ENCODE results near the gene USP51. TPM values are rescaled to one million over a fixed set of nuclear protein-coding genes. Genes with fewer than 3 reads are reported as not detected.
"Not testable (repeated sequence)": the region's sequence is repeated elsewhere in the genome, so short reads cannot be mapped to it uniquely, and the experiment has no call there.

The USP51 gene
- total and polyA plus RNA-seq, 2 experiments from 2014 or later = 0.33 to 5.8 TPM

GRCh38 chrX:55522596-55523276 is 33.1 kb upstream of the USP51 start:
- Histone ChIP-seq H3K79me2 (no peaks in the 10 kb centered on the region), H3K9me3 (ENCODE audit: low read depth) (no peaks in the 10 kb centered on the region), H3K4me1 (ENCODE audit: insufficient read depth) (no peaks in the 10 kb centered on the region), H3K27ac (no peak overlapping the region), H2AFZ (no peak overlapping the region), H3K27me3 (no peaks in the 10 kb centered on the region), H3K4me2 (no peak overlapping the region), H3K9me2 (replicated peaks; ENCODE audit: insufficient read depth) (no peaks in the 10 kb centered on the region), H4K20me1 (ENCODE audit: insufficient read depth, poor library complexity, severe bottlenecking) (no peaks in the 10 kb centered on the region), H3K36me3 (replicated peaks; ENCODE audit: insufficient read depth, low read depth) (no peaks in the 10 kb centered on the region), H3K4me3 (no peak overlapping the region)
- 75% methylated on average over 17 of the region's 17 CpGs for WGBS (ENCODE audit: low lambda C conversion rate, missing lambda C conversion rate)
- TF ChIP-seq, protein P1, sequence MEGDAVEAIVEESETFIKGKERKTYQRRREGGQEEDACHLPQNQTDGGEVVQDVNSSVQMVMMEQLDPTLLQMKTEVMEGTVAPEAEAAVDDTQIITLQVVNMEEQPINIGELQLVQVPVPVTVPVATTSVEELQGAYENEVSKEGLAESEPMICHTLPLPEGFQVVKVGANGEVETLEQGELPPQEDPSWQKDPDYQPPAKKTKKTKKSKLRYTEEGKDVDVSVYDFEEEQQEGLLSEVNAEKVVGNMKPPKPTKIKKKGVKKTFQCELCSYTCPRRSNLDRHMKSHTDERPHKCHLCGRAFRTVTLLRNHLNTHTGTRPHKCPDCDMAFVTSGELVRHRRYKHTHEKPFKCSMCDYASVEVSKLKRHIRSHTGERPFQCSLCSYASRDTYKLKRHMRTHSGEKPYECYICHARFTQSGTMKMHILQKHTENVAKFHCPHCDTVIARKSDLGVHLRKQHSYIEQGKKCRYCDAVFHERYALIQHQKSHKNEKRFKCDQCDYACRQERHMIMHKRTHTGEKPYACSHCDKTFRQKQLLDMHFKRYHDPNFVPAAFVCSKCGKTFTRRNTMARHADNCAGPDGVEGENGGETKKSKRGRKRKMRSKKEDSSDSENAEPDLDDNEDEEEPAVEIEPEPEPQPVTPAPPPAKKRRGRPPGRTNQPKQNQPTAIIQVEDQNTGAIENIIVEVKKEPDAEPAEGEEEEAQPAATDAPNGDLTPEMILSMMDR (IDR thresholded peaks at IDR 0.05; ENCODE audit: poor library complexity) = no peak
- TF ChIP-seq EZH2 (IDR thresholded peaks at IDR 0.05; ENCODE audit: borderline replicate concordance) (no peak), EZH2phosphoT487 (IDR thresholded peaks at IDR 0.05; ENCODE audit: low read depth, severe bottlenecking, unreplicated experiment) (no peak)
- DNase-seq (ENCODE audit: low spot score) = no peak

DNA sequence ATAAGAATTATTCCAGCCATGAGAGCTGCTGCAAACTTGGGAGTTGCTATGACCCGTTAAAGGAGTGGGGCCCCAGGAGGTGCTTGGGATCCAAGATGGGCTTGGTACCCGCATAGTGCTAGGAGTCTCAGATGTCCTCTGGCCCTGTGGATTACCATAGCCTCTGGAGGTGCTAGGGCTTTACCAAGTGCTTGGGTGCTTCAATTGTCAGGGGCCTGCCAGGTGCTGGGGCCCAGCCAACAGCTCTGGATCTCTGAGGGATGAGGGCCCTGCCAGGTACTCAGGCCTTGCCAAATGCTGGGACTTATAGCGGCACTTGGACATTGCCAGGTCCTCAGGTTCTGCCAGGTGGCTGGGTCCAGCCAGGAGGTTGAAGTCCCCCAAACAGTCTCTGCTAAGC is 32.0 kb upstream of the USP51 start:
- DNase-seq (ENCODE audit: low spot score) = no peak
- H2AFZ ChIP-seq = no peak overlapping the region
- TF ChIP-seq EZH2 (IDR thresholded peaks at IDR 0.05; ENCODE audit: borderline replicate concordance) = no peak
- TF ChIP-seq, protein P1 (IDR thresholded peaks at IDR 0.05; ENCODE audit: poor library complexity) = no peak
- no peak for TF ChIP-seq EZH2phosphoT487 (IDR thresholded peaks at IDR 0.05; ENCODE audit: low read depth, severe bottlenecking, unreplicated experiment)
- no peaks in the 10 kb centered on the region for H3K36me3 ChIP-seq (replicated peaks; ENCODE audit: insufficient read depth, low read depth)
- no peaks in the 10 kb centered on the region for H3K79me2 ChIP-seq
- WGBS (ENCODE audit: low lambda C conversion rate, missing lambda C conversion rate) = 86% methylated on average over 3 of the region's 3 CpGs
- H3K9me3 ChIP-seq (ENCODE audit: low read depth) = no peaks in the 10 kb centered on the region
- H3K4me3 ChIP-seq = no peak overlapping the region
- H3K27me3 ChIP-seq = no peaks in the 10 kb centered on the region
- no peak overlapping the region for H3K4me2 ChIP-seq
- H3K27ac ChIP-seq = no peak overlapping the region
- no peaks in the 10 kb centered on the region for H3K9me2 ChIP-seq (replicated peaks; ENCODE audit: insufficient read depth)
- no peaks in the 10 kb centered on the region for H3K4me1 ChIP-seq (ENCODE audit: insufficient read depth)
- H4K20me1 ChIP-seq (ENCODE audit: insufficient read depth, poor library complexity, severe bottlenecking) = no peaks in the 10 kb centered on the region

DNA sequence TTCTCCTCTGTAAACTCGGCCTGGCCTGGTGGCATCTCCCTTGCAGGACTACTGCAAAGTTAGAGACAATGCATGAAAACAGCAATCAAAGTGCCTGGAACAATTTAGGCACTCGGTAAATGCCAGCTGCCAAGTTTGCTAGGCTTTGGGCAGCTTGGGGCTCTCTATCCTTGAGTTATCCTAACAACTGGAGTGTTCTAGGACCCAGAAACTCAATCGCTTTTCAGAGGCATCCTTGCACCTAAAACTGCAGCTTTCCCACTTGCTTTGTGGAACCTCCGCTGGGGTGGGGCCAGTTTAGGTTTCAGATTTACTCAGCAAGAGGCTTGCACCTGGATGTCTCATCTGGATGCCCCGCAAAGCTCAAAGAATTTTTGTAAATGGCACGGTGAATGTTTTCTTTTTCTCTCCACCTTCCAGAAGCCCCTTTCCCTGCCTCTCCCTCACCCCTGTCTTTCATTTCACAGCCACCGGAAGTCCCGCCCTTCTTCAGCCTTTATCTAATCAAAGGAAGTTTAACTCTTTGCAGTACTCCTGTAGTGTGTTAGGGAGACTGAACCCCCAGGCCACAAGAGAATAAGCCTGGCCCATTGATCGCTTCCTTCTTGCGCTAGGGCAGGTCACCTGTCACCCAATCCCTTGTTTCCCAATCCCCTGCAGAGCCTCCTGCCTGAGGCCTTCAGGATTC is 27.3 kb upstream of the USP51 start:
- DNase-seq (ENCODE audit: low spot score); H3K4me2 ChIP-seq; H2AFZ ChIP-seq; H4K20me1 ChIP-seq (ENCODE audit: insufficient read depth, poor library complexity, severe bottlenecking); H3K27ac ChIP-seq; H3K4me3 ChIP-seq; H3K36me3 ChIP-seq (replicated peaks; ENCODE audit: insufficient read depth, low read depth); H3K9me2 ChIP-seq (replicated peaks; ENCODE audit: insufficient read depth); H3K27me3 ChIP-seq; H3K9me3 ChIP-seq (ENCODE audit: low read depth); H3K79me2 ChIP-seq; H3K4me1 ChIP-seq (ENCODE audit: insufficient read depth): not testable (repeated sequence)
- no CpG with 5 or more reads among the region's 10 CpGs for WGBS (ENCODE audit: low lambda C conversion rate, missing lambda C conversion rate)

GRCh38 chrX:55513045-55513737 is 23.5 kb upstream of the USP51 start:
- not testable (repeated sequence) for H3K27ac ChIP-seq; H2AFZ ChIP-seq; DNase-seq (ENCODE audit: low spot score); H3K79me2 ChIP-seq; H4K20me1 ChIP-seq (ENCODE audit: insufficient read depth, poor library complexity, severe bottlenecking); H3K9me3 ChIP-seq (ENCODE audit: low read depth); H3K4me3 ChIP-seq; H3K9me2 ChIP-seq (replicated peaks; ENCODE audit: insufficient read depth); H3K4me2 ChIP-seq; H3K27me3 ChIP-seq; H3K4me1 ChIP-seq (ENCODE audit: insufficient read depth); H3K36me3 ChIP-seq (replicated peaks; ENCODE audit: insufficient read depth, low read depth)
- no CpG with 5 or more reads among the region's 6 CpGs for WGBS (ENCODE audit: low lambda C conversion rate, missing lambda C conversion rate)

DNA sequence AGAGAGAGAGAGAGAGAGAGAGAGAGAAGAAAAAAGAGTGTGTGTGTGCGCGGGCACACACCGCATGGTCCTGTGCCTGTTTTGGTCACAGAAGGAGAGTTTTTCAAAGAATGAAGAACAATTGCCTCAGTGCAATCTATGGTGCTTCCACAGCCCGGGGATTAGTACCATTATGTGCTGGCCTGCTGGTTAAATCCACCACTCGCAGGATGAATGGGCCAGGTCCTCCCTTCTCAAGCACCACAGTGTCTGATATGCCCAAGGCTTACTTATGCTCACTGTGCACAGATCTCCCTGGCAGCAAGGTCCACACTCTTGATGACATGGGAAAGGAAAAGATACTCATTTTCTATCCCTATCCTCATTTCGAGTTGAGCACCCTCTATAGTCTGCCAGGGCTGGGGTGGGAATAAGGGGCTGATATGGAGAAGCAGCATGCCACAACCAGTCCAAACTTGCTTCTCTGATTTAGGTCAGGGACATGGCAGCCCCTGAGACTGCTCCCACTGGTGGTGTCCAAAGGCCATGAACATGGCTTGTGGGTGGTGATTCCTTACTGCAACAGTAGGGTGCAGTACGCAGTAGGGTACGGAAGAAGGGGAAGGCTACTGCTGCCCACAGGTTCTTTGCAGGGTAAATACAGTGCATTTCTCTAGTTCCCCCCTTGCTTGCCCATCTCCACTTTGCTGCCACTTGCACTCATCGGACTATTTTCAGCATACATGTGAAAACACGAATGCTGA is 18.9 kb upstream of the USP51 start:
- H3K36me3 ChIP-seq (replicated peaks; ENCODE audit: insufficient read depth, low read depth); DNase-seq (ENCODE audit: low spot score); H3K4me3 ChIP-seq; H3K27me3 ChIP-seq; H3K79me2 ChIP-seq; H3K4me2 ChIP-seq; H4K20me1 ChIP-seq (ENCODE audit: insufficient read depth, poor library complexity, severe bottlenecking); H3K4me1 ChIP-seq (ENCODE audit: insufficient read depth); H3K9me2 ChIP-seq (replicated peaks; ENCODE audit: insufficient read depth); H3K27ac ChIP-seq; H2AFZ ChIP-seq; H3K9me3 ChIP-seq (ENCODE audit: low read depth): not testable (repeated sequence)
- WGBS (ENCODE audit: low lambda C conversion rate, missing lambda C conversion rate) = no CpG with 5 or more reads among the region's 10 CpGs

DNA sequence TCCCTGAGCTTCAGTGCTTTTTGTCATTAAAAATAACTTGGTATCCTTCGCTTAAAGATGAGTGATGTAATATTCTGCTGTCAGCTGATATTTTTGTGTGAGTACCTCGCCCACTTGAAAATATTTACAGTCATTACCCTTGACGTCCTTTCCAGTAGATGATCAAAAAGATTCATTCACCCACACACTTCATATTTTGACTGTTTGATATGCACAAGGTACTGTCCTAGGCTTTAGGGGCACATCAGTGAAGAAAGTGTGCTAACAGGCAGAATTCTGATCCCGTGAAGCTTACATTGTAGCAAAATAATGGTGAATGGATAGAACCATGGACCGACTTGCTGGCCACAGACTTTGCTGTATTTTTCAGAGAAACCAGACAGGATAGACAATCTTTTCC is 18.1 kb upstream of the USP51 start:
- not testable (repeated sequence) for H2AFZ ChIP-seq; DNase-seq (ENCODE audit: low spot score); H4K20me1 ChIP-seq (ENCODE audit: insufficient read depth, poor library complexity, severe bottlenecking); H3K27ac ChIP-seq; H3K79me2 ChIP-seq; H3K9me3 ChIP-seq (ENCODE audit: low read depth); H3K4me3 ChIP-seq; H3K36me3 ChIP-seq (replicated peaks; ENCODE audit: insufficient read depth, low read depth); H3K4me2 ChIP-seq; H3K27me3 ChIP-seq; H3K4me1 ChIP-seq (ENCODE audit: insufficient read depth); H3K9me2 ChIP-seq (replicated peaks; ENCODE audit: insufficient read depth)
- WGBS (ENCODE audit: low lambda C conversion rate, missing lambda C conversion rate) = no CpG with 5 or more reads among the region's 5 CpGs

All from hepatocyte (in vitro differentiated cells).